DLD1 (cell line): ENCODE measurements around the gene FBP1.
"Not testable (repeated sequence)": the region's sequence is repeated elsewhere in the genome, so short reads cannot be mapped to it uniquely, and the experiment has no call there.

Experiments
- in situ Hi-C: cut with HindIII; loops from 2 replicates; pipeline ENCODE4 v1.10.0; 2017; ENCODE audit warnings: low sequenced_read_pairs

The FBP1 gene

GRCh38 chr9:94623253-94623652 lies 16.1 kb downstream of the FBP1 start:
- in situ Hi-C loops, result no loop called here

- in situ Hi-C loops, result no loop called here
These were observed 17.1 kb downstream of the FBP1 start for GRCh38 chr9:94622087-94622800.

GRCh38 chr9:94619026-94619425 lies 20.3 kb downstream of the FBP1 start:
- in situ Hi-C loops, result no loop called here

- in situ Hi-C loops, result no loop called here
These were observed 26.3 kb downstream of the FBP1 start for GRCh38 chr9:94613003-94613402.

- in situ Hi-C loops, result no loop called here
These were observed 27.2 kb downstream of the FBP1 start for GRCh38 chr9:94612071-94612470.

GRCh38 chr9:94611638-94612068 lies 27.7 kb downstream of the FBP1 start:
- in situ Hi-C loops, result no loop called here

- in situ Hi-C loops, result no loop called here
These were observed 29.1 kb downstream of the FBP1 start for GRCh38 chr9:94610181-94610606.

- in situ Hi-C loops, result no loop called here
These were observed 32.0 kb downstream of the FBP1 start for GRCh38 chr9:94607423-94607691.

- in situ Hi-C loops, result no loop called here
These were observed 32.5 kb downstream of the FBP1 start for GRCh38 chr9:94606646-94607422.

- in situ Hi-C loops, result no loop called here
These were observed 35.8 kb downstream of the FBP1 start for GRCh38 chr9:94603259-94604160.

- in situ Hi-C loops, result no loop called here
These were observed 36.7 kb downstream of the FBP1 start for GRCh38 chr9:94602666-94603065.

GRCh38 chr9:94600715-94601114 lies 38.6 kb downstream of the FBP1 start:
- in situ Hi-C loops, result no loop called here

GRCh38 chr9:94600258-94600657 lies 39.1 kb downstream of the FBP1 start:
- in situ Hi-C loops, result no loop called here

- in situ Hi-C loops, result no loop called here
These were observed 40.2 kb downstream of the FBP1 start for GRCh38 chr9:94599102-94599501.

GRCh38 chr9:94593459-94594345 lies 45.6 kb downstream of the FBP1 start, which contains the start of gene FBP2:
TSS of gene FBP2 (minus strand) at chr9:94593824. CDS start at chr9:94593726, 98 bp downstream.
- in situ Hi-C loops, result no loop called here

- in situ Hi-C loops, result not testable (repeated sequence)
These were observed 46.6 kb downstream of the FBP1 start for GRCh38 chr9:94592683-94593082.

- in situ Hi-C loops, result no loop called here
These were observed 47.4 kb downstream of the FBP1 start for GRCh38 chr9:94591876-94592275.

GRCh38 chr9:94591046-94591545 lies 48.2 kb downstream of the FBP1 start:
- in situ Hi-C loops, result not testable (repeated sequence)

- in situ Hi-C loops, result no loop called here
These were observed 50.6 kb downstream of the FBP1 start for GRCh38 chr9:94588681-94589080.

GRCh38 chr9:94586814-94587213 lies 52.5 kb downstream of the FBP1 start:
- in situ Hi-C loops, result no loop called here
